ENCODE results near the gene SLC8A2.
"Not testable (repeated sequence)": the region's sequence is repeated elsewhere in the genome, so short reads cannot be mapped to it uniquely, and the experiment has no call there.

Gene SLC8A2

DNA sequence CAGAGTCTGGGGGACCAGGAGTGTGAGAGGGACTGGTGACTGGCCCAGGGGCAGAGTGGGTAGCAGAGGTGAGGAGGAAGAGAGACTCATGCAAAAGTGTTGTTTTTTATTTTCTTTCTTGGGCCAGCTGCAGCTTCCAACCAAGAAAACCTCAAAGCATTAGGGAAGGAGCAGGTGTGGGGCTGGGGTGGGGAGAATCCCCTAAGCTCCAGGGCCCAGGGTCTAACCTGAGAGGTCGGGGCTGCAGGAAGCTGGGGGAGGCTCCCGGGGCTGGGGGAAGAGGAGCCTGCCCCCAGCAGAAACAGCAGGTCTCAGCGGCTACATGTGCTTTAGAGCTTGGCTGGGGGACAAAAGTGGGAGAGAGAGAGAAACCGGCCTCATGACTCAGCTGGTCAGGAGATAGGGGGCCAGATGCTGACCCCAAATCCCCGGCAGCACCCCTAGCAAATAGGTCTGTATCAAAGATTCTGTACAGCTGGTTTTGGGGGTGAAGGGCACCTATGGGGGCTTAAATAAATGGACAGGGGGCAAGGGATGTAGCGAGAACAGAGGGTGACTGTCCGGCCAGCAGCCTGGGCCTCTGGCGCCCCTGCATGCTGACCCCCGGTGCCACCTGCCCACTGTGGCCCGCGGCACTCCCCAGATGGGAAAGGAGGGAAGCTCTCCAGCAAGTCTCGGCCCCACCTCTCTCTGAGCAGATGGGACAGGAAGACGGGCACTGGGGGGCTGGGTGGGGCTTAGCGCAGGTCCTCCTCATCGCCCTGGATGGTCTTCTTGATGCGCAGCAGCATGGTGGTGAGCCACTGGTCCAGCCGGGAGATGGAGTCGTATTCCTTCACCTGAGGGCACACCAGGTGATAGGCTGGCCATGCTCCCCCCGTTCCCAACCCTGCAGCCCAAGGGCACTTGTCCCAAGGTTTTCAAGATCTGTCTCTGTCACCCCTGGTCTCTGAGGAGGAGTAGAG is 16.1 kb upstream of the SLC8A2 start:
- TF ChIP-seq, protein P1, sequence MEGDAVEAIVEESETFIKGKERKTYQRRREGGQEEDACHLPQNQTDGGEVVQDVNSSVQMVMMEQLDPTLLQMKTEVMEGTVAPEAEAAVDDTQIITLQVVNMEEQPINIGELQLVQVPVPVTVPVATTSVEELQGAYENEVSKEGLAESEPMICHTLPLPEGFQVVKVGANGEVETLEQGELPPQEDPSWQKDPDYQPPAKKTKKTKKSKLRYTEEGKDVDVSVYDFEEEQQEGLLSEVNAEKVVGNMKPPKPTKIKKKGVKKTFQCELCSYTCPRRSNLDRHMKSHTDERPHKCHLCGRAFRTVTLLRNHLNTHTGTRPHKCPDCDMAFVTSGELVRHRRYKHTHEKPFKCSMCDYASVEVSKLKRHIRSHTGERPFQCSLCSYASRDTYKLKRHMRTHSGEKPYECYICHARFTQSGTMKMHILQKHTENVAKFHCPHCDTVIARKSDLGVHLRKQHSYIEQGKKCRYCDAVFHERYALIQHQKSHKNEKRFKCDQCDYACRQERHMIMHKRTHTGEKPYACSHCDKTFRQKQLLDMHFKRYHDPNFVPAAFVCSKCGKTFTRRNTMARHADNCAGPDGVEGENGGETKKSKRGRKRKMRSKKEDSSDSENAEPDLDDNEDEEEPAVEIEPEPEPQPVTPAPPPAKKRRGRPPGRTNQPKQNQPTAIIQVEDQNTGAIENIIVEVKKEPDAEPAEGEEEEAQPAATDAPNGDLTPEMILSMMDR (conservative IDR thresholded peaks at IDR 0.05; ENCODE audit: low read depth, low read length): no peak
- no peak for DNase-seq (ENCODE audit: low read depth)
- no peak overlapping the region for H3K4me3 ChIP-seq (ENCODE audit: low read depth, low read length)

DNA sequence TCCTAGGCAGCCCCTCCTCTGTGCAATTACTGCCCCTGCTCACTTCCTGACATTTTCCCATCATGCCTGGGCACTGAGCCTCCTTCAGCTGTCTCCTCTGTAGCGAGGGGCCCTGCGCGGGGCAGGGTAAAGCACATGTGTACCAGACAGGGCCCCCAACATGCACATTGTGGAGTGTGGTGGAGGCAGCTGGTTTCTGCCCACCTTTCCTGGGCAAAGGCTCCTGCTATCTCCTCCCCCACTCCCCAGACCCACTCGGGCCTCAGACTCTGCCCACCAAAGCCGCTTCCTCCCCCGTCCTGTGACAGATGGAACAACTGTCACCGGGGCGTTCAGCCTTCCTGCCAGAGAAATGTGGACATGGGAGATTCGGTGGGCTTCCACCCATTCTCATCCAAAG is 15.2 kb upstream of the SLC8A2 start:
- no peak overlapping the region for H3K4me3 ChIP-seq (ENCODE audit: low read depth, low read length)
- TF ChIP-seq, protein P1 (conservative IDR thresholded peaks at IDR 0.05; ENCODE audit: low read depth, low read length): no peak
- DNase-seq (ENCODE audit: low read depth): no peak

DNA sequence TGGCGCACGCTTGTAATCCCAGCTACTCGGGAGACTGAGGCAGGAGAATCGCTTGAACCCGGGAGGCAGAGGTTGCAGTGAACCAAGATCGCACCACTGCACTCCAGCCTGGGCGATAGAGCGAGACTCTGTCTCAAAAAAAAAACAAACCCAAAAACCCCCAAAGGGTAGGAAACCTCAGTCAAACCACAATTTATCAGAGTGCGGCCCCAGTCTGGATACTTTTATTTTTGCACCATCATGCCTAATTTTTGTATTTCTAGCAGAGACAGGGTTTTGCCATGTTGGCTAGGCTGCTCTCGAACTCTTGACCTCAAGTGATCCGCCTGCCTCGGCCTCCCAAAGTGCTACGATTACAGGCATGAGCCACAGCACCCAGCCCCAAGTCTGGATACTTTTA is 14.5 kb upstream of the SLC8A2 start:
- DNase-seq (ENCODE audit: low read depth): not testable (repeated sequence)

GRCh38 chr19:47485210-47485609 is 13.5 kb upstream of the SLC8A2 start:
- H3K4me3 ChIP-seq (ENCODE audit: low read depth, low read length): no peak overlapping the region
- TF ChIP-seq, protein P1 (conservative IDR thresholded peaks at IDR 0.05; ENCODE audit: low read depth, low read length): no peak
- DNase-seq (ENCODE audit: low read depth): no peak

More for the DNA sequence above, 14.5 kb upstream of the SLC8A2 start:
- not testable (repeated sequence) for H3K4me3 ChIP-seq (ENCODE audit: low read depth, low read length)

- H3K4me3 ChIP-seq (ENCODE audit: low read depth, low read length): peak within 1 kb of the TSS; percentile 71
Measured at GRCh38 chr19:47483800-47484690, 12.4 kb upstream of the SLC8A2 start, which contains the start of gene KPTN. KPTN (minus strand) TSS chr19:47484219; CDS start chr19:47484160, 59 bp downstream.

GRCh38 chr19:47483200-47483599 is 11.5 kb upstream of the SLC8A2 start:
- peak overlapping the region; percentile 71 for H3K4me3 ChIP-seq (ENCODE audit: low read depth, low read length)

More at GRCh38 chr19:47483800-47484690, 12.4 kb upstream of the SLC8A2 start, which contains the start of gene KPTN:
- TF ChIP-seq, protein P1 (conservative IDR thresholded peaks at IDR 0.05; ENCODE audit: low read depth, low read length): peak; percentile 96
- peak; percentile 93 for DNase-seq (ENCODE audit: low read depth)

More at GRCh38 chr19:47483200-47483599, 11.5 kb upstream of the SLC8A2 start:
- TF ChIP-seq, protein P1 (conservative IDR thresholded peaks at IDR 0.05; ENCODE audit: low read depth, low read length): no peak
- no peak for DNase-seq (ENCODE audit: low read depth)

Measured in choroid plexus epithelial cell (primary cell).